Stimulated activated CD8-positive, alpha-beta memory T cell treated with anti-CD3 and anti-CD28 coated beads, Interleukin-2, amount 100 ng/mL, for 48 hours (primary cell): ENCODE measurements around the gene MACF1.
"Not testable (repeated sequence)": the region's sequence is repeated elsewhere in the genome, so short reads cannot be mapped to it uniquely, and the experiment has no call there.

ENCODE experiments used
- DNase-seq, 2 donors: peaks; one replicate each; pipeline ENCODE4 v3.0.0-alpha.2; 2020; ENCODE audit warnings: low read depth in 2 of 2

MACF1 gene

GRCh38 chr1:39452540-39452939, 248.0 kb downstream of the MACF1 start:
- DNase-seq: no peak

GRCh38 chr1:39453603-39454002, 249.1 kb downstream of the MACF1 start:
- no peak for DNase-seq

GRCh38 chr1:39458991-39459390, 254.5 kb downstream of the MACF1 start:
- no peak for DNase-seq

- no peak for DNase-seq
Observed at GRCh38 chr1:39462074-39462473, 257.6 kb downstream of the MACF1 start.

- no peak for DNase-seq
Observed at GRCh38 chr1:39466413-39467107, 262.1 kb downstream of the MACF1 start.

- DNase-seq: not testable (repeated sequence)
Observed at GRCh38 chr1:39467108-39467720, 262.7 kb downstream of the MACF1 start.

GRCh38 chr1:39469150-39469549, 264.7 kb downstream of the MACF1 start:
- DNase-seq: no peak

- DNase-seq: no peak
Observed at GRCh38 chr1:39470040-39470439, 265.5 kb downstream of the MACF1 start.

GRCh38 chr1:39472826-39473225, 268.3 kb downstream of the MACF1 start:
- DNase-seq: no peak

GRCh38 chr1:39473324-39473723, 268.8 kb downstream of the MACF1 start:
- DNase-seq: no peak

GRCh38 chr1:39474810-39475209, 270.3 kb downstream of the MACF1 start:
- no peak for DNase-seq

GRCh38 chr1:39475551-39475950, 271.1 kb downstream of the MACF1 start:
- not testable (repeated sequence) for DNase-seq

GRCh38 chr1:39478126-39478915, 273.8 kb downstream of the MACF1 start:
- DNase-seq: no peak

GRCh38 chr1:39481289-39481688, 276.8 kb downstream of the MACF1 start:
- no peak for DNase-seq

- no peak for DNase-seq
Observed at GRCh38 chr1:39483276-39483675, 278.8 kb downstream of the MACF1 start.

GRCh38 chr1:39484564-39484963, 280.1 kb downstream of the MACF1 start:
- no peak for DNase-seq

- DNase-seq: no peak
Observed at GRCh38 chr1:39485046-39485803, 280.7 kb downstream of the MACF1 start.

- DNase-seq: no peak
Observed at GRCh38 chr1:39488012-39488545, 283.6 kb downstream of the MACF1 start.

GRCh38 chr1:39488793-39489566, 284.5 kb downstream of the MACF1 start:
- DNase-seq: no peak

GRCh38 chr1:39489567-39490239, 285.2 kb downstream of the MACF1 start:
- no peak for DNase-seq
